ENCODE measurements around the gene ABHD17B.
A peak's percentile ranks its signal among the peaks of the same experiment; 100 is the strongest.
"Not testable (repeated sequence)": the region's sequence is repeated elsewhere in the genome, so short reads cannot be mapped to it uniquely, and the experiment has no call there.

Gene ABHD17B

DNA sequence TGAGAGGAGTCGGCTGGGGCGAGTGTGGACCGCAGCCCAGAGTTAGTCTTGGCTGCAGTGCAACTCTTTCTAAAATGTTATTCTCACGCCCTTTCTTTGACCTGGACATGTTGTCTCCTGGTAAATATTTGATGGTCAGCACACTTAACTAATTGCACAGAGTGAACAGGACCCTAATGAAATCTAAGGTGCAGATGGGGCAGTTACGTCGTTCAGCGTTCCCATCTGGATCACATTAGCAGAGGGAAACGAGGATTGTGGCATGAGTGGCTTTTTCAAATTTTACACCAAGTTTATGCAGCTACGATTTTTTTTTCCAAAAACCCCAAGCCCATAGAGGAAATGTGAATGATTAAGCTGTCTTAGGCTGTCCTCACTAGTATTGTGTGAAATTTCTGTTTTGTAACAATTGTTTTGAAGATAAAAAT, 929 bp upstream of the ABHD17B start:
- Histone ChIP-seq H3K4me2 (ENCODE audit: low read length) (peak overlapping the region; percentile 81), H3K4me3 (ENCODE audit: low read length) (peak overlapping the region; percentile 87), H3K9ac (ENCODE audit: low read depth, low read length) (peak overlapping the region; percentile 85), H3K9me3 (replicated peaks; ENCODE audit: low read length) (no peaks in the 10 kb centered on the region), H3K36me3 (ENCODE audit: insufficient read depth, low read length) (no peaks in the 10 kb centered on the region), H3K4me1 (ENCODE audit: control insufficient read depth, insufficient read depth, low read length) (peaks cover 24% of the 10 kb centered on the region), H3K27me3 (ENCODE audit: control insufficient read depth, insufficient read depth, low read length) (no peaks in the 10 kb centered on the region)

DNA sequence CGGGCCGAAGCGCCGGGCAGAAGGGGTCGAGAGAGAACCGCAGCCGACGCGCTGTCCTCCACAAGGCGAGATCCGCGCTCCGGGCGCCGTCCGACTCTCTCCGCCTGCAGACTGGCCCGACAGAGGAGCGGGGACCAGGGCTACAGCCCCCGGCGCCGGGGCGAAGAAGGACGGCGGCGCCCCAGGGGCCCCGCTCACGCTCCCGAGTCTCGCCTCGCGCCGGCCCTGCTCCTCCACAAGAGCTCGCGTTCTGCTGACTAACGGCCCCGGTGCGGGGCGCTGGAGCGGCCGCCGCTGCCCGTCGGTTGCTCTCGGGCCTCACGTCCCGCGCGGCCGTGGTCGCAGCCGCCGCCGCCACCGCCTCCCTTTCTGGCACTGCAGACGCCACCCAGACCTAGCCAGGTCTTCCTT, 338 bp downstream of the ABHD17B start:
- Histone ChIP-seq H3K4me2 (ENCODE audit: low read length) (peak overlapping the region; percentile 82), H3K27me3 (ENCODE audit: control insufficient read depth, insufficient read depth, low read length) (no peaks in the 10 kb centered on the region), H3K4me3 (ENCODE audit: low read length) (peak overlapping the region; percentile 87), H3K4me1 (ENCODE audit: control insufficient read depth, insufficient read depth, low read length) (peaks cover 24% of the 10 kb centered on the region), H3K9ac (ENCODE audit: low read depth, low read length) (peak overlapping the region; percentile 82), H3K9me3 (replicated peaks; ENCODE audit: low read length) (no peaks in the 10 kb centered on the region), H3K36me3 (ENCODE audit: insufficient read depth, low read length) (no peaks in the 10 kb centered on the region)

DNA sequence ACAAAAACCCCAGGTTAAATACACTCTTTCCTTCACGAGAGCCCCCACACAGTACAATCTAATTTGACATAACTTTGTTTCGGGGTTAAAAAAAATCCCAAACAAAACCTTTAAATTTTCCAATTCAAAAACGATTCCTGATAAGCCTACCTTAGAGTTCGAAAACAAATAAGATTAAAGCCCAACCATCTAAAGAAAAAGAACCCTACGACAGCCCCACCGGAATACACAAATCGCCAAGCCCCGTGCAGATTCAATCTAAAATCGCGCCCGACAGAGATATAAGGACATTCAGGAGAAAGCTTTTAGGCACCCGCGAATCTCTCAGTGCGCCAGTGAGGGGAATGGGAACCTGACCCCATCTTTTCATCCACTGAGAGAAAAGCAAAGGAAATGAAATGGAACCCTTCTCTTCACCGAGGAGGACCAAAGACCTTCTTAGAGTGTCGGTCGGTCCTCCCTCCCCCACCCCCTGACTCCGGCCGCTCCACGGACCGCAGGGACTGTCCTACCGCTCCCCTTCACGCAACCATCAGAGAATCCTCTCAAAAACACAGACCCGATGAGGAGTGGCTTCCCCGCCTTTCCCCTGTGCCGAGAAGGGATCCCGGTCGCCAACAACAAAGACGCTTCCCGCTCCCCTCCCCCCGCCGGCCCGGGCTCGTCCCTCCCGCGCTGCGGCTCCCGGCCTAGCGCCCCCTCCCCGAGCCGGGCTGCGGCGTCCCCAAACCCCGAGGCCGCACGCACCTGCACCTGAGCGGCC, 925 bp downstream of the ABHD17B start:
- Histone ChIP-seq H3K4me1 (ENCODE audit: control insufficient read depth, insufficient read depth, low read length) (peaks cover 24% of the 10 kb centered on the region), H3K4me2 (ENCODE audit: low read length) (peak overlapping the region; percentile 82), H3K36me3 (ENCODE audit: insufficient read depth, low read length) (no peaks in the 10 kb centered on the region), H3K9me3 (replicated peaks; ENCODE audit: low read length) (no peaks in the 10 kb centered on the region), H3K4me3 (ENCODE audit: low read length) (peak overlapping the region; percentile 87), H3K27me3 (ENCODE audit: control insufficient read depth, insufficient read depth, low read length) (no peaks in the 10 kb centered on the region), H3K9ac (ENCODE audit: low read depth, low read length) (peak overlapping the region; percentile 82)

DNA sequence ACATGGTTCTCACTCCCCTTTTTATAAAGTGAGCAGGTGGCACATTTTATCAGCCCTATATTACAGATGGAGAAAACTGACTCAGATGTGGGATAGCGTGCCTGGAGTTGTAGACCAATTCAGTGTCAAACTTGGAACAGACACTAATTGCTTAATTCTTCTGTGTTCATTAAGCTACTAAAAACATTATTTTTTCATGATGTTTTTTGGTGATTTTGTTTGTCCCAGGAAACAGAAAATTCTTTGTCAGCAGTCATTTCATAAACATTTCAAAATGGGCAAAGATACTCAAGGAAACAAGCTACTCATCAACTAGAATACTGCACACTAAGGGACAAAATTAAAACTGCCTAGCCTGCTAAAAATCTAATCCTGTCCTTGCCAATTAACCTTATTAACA, 2.2 kb downstream of the ABHD17B start:
- peaks cover 24% of the 10 kb centered on the region for H3K4me1 ChIP-seq (ENCODE audit: control insufficient read depth, insufficient read depth, low read length)
- no peaks in the 10 kb centered on the region for H3K36me3 ChIP-seq (ENCODE audit: insufficient read depth, low read length)
- peak overlapping the region; percentile 82 for H3K4me2 ChIP-seq (ENCODE audit: low read length)
- H3K9ac ChIP-seq (ENCODE audit: low read depth, low read length): peak overlapping the region; percentile 82
- no peaks in the 10 kb centered on the region for H3K27me3 ChIP-seq (ENCODE audit: control insufficient read depth, insufficient read depth, low read length)
- H3K9me3 ChIP-seq (replicated peaks; ENCODE audit: low read length): no peaks in the 10 kb centered on the region
- H3K4me3 ChIP-seq (ENCODE audit: low read length): peak overlapping the region; percentile 87

DNA sequence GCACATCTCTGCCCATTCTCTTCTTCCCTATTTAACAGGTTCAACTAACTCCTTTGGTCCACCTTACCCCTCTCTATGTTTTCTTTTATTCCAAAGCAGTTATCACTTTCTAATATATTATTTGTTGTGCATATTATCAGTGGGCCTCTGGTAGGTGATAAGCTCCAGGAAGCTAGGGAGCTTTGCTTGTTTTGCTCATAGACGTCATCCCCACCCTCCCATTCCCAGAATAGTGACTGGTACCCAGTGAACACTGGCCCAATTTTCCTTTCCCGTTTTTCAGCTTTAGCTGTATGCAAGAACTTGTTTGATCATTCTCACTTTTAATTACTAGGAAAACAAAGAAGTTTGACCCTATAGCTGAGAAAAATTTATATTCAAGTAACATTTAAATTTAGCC, 6.9 kb downstream of the ABHD17B start:
- no peaks in the 10 kb centered on the region for H3K9me3 ChIP-seq (replicated peaks; ENCODE audit: low read length)
- no peak overlapping the region for H3K4me3 ChIP-seq (ENCODE audit: low read length)
- H3K9ac ChIP-seq (ENCODE audit: low read depth, low read length): no peak overlapping the region
- H3K4me2 ChIP-seq (ENCODE audit: low read length): no peak overlapping the region
- no peaks in the 10 kb centered on the region for H3K27me3 ChIP-seq (ENCODE audit: control insufficient read depth, insufficient read depth, low read length)
- peaks cover 9% of the 10 kb centered on the region for H3K4me1 ChIP-seq (ENCODE audit: control insufficient read depth, insufficient read depth, low read length)
- H3K36me3 ChIP-seq (ENCODE audit: insufficient read depth, low read length): no peaks in the 10 kb centered on the region

DNA sequence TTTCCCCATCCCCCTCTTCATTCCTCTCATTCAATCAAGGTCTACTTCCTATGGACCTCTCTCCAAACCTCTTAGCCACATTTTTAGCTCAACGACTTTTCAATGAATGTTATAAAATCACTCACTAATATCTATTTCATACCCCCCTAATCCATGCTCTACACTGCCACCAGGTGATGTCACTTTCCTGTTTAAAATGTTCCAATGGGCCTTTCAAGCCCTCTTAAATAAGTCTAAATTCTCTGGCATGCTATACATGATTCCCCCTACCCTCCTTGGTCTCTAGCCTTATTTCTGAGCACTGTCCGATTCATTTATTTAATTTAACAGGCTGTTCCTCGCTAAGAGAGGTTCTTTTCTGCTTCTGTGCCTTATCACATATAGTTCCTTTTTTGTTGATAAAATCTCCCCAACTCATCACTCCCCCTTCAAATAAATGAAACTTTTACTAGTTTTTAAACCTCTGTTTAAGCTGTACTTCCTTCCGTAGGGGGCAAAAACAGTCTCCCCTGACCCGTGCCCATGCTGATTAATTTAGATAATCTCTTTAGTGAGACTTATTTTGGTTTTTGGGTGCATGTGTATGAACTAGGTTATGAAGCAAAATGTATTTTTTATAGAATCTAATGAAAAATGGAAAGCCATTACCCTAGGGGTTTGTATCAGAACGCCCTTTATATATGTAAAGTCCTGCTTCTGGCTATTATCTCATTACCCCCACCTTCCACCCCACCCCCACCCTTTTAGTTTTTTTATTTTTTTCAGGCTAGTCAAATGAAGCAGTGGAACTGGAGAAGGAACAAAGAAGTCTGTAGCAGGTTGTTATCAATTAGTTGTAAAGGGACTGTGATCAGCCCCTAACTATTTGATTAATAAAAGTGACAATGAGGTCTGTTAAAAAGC, 9.0 kb downstream of the ABHD17B start:
- Histone ChIP-seq H3K4me1 (ENCODE audit: control insufficient read depth, insufficient read depth, low read length) (peaks cover 3% of the 10 kb centered on the region), H3K36me3 (ENCODE audit: insufficient read depth, low read length) (no peaks in the 10 kb centered on the region), H3K4me3 (ENCODE audit: low read length) (no peak overlapping the region), H3K27me3 (ENCODE audit: control insufficient read depth, insufficient read depth, low read length) (no peaks in the 10 kb centered on the region), H3K4me2 (ENCODE audit: low read length) (no peak overlapping the region), H3K9ac (ENCODE audit: low read depth, low read length) (no peak overlapping the region), H3K9me3 (replicated peaks; ENCODE audit: low read length) (no peaks in the 10 kb centered on the region)

DNA sequence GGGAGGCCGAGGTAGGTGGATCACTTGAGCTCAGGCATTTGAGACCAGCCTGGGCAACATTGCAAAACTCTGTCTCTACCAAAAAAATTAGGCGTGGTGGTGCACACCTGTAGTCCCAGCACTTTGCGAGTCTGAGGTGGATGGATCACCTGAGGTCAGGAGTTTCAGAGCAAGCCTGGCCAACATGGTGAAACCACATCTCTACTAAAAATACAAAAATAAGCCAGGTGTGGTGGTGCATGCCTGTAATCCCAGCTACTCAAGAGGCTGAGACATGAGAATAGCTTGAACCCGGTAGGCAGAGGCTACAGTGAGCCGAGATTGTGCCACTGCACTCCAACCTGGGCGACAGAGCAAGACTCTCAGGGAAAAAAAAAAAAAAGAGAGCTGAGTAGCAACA, 12.2 kb downstream of the ABHD17B start:
- H3K9me3 ChIP-seq (replicated peaks; ENCODE audit: low read length); H3K9ac ChIP-seq (ENCODE audit: low read depth, low read length); H3K4me3 ChIP-seq (ENCODE audit: low read length); H3K4me1 ChIP-seq (ENCODE audit: control insufficient read depth, insufficient read depth, low read length); H3K27me3 ChIP-seq (ENCODE audit: control insufficient read depth, insufficient read depth, low read length); H3K4me2 ChIP-seq (ENCODE audit: low read length); H3K36me3 ChIP-seq (ENCODE audit: insufficient read depth, low read length): not testable (repeated sequence)

DNA sequence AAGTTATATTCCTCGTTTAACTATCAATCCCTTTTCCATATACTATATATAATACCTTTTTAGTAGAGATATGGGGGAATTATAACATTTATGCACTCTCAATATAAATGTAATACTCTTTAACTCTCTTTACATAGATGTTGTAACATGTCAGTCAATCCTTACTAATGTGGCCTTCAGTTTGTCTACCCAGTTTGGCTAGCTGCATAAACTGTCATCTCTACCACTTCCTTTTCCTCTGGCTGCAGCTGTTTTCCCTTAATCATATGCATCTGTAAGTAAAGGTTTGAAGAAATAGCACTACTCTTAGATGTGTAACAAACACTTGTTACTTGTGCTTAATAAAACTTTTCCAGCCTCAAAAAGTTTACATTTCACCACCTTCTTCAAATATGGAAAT, 13.4 kb downstream of the ABHD17B start:
- H3K4me1 ChIP-seq (ENCODE audit: control insufficient read depth, insufficient read depth, low read length): peaks cover 3% of the 10 kb centered on the region
- H3K9me3 ChIP-seq (replicated peaks; ENCODE audit: low read length): no peaks in the 10 kb centered on the region
- H3K36me3 ChIP-seq (ENCODE audit: insufficient read depth, low read length): no peaks in the 10 kb centered on the region
- no peaks in the 10 kb centered on the region for H3K27me3 ChIP-seq (ENCODE audit: control insufficient read depth, insufficient read depth, low read length)
- H3K9ac ChIP-seq (ENCODE audit: low read depth, low read length): no peak overlapping the region
- no peak overlapping the region for H3K4me3 ChIP-seq (ENCODE audit: low read length)
- H3K4me2 ChIP-seq (ENCODE audit: low read length): no peak overlapping the region

DNA sequence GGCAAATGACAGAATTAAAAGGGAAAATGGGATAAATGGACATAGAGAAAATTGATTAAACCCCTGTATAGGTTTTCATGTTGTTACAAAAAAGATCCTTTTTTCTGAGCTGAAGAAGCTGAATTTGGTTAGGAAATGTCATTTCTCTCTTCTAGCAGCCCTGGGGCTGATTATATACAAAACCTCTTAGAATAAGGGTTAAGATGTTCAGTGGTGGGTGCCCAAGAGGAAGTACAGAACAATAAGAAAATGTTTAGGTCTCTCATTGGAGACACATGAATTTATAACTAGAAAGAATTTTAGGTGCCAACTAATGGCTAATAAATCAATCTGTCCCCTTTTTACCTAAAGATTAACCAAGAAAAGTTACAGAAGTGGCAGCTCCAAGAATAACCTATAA, 14.2 kb downstream of the ABHD17B start:
- H3K27me3 ChIP-seq (ENCODE audit: control insufficient read depth, insufficient read depth, low read length): no peaks in the 10 kb centered on the region
- H3K4me1 ChIP-seq (ENCODE audit: control insufficient read depth, insufficient read depth, low read length): peaks cover 3% of the 10 kb centered on the region
- no peaks in the 10 kb centered on the region for H3K36me3 ChIP-seq (ENCODE audit: insufficient read depth, low read length)
- no peak overlapping the region for H3K4me2 ChIP-seq (ENCODE audit: low read length)
- H3K9ac ChIP-seq (ENCODE audit: low read depth, low read length): no peak overlapping the region
- H3K9me3 ChIP-seq (replicated peaks; ENCODE audit: low read length): no peaks in the 10 kb centered on the region
- H3K4me3 ChIP-seq (ENCODE audit: low read length): no peak overlapping the region

DNA sequence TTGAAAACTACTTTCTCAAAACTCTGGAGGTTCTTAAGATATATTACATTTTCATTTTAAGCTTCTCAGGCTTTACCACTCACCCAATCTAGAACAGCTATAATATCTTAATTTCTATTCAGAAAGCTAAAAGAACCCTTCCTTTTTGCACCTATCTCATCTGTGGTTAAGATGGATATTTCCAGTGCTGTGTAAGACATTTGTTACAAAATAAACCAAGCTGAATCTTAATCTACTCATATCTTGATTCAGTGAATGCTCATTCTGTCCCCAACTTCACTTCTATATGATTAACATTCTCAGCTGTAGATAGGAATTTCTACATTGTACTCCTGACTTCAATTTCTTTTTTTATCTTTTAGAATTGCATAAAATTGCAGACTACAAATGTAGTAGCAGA, 15.0 kb downstream of the ABHD17B start:
- Histone ChIP-seq H3K9me3 (replicated peaks; ENCODE audit: low read length) (no peaks in the 10 kb centered on the region), H3K4me1 (ENCODE audit: control insufficient read depth, insufficient read depth, low read length) (peaks cover 3% of the 10 kb centered on the region), H3K36me3 (ENCODE audit: insufficient read depth, low read length) (no peaks in the 10 kb centered on the region), H3K4me2 (ENCODE audit: low read length) (no peak overlapping the region), H3K4me3 (ENCODE audit: low read length) (no peak overlapping the region), H3K9ac (ENCODE audit: low read depth, low read length) (no peak overlapping the region), H3K27me3 (ENCODE audit: control insufficient read depth, insufficient read depth, low read length) (no peaks in the 10 kb centered on the region)

DNA sequence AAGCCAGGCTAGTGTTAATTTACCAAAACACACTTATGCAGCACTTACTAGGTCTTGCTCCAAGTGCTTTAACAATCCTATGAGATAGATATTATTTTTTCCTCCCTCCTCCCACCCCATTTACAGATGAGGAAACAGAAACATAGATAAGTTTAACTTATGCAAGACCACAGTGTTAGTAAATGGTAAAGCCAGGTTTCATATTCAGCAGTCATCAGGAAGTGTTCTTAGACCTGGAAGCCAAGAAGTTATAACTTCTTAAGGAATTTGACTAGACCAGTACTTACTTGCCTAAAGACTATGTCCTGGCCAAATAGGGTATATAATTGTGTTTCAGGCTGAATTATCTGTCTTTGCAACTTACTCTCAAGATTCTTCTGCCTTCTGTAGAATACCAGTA, 15.9 kb downstream of the ABHD17B start:
- Histone ChIP-seq H3K9me3 (replicated peaks; ENCODE audit: low read length) (no peaks in the 10 kb centered on the region), H3K4me3 (ENCODE audit: low read length) (no peak overlapping the region), H3K36me3 (ENCODE audit: insufficient read depth, low read length) (no peaks in the 10 kb centered on the region), H3K27me3 (ENCODE audit: control insufficient read depth, insufficient read depth, low read length) (no peaks in the 10 kb centered on the region), H3K4me2 (ENCODE audit: low read length) (no peak overlapping the region), H3K9ac (ENCODE audit: low read depth, low read length) (no peak overlapping the region), H3K4me1 (ENCODE audit: control insufficient read depth, insufficient read depth, low read length) (peaks cover 3% of the 10 kb centered on the region)

Measured in skeletal muscle satellite cell (primary cell).